Measurements from ENCODE around the gene LDLRAD4. TPM values are rescaled to one million over a fixed set of nuclear protein-coding genes. Genes with fewer than 3 reads are reported as not detected.

LDLRAD4 gene
- total RNA-seq, 1 donor from 2014 or later: 34.1 TPM

DNA sequence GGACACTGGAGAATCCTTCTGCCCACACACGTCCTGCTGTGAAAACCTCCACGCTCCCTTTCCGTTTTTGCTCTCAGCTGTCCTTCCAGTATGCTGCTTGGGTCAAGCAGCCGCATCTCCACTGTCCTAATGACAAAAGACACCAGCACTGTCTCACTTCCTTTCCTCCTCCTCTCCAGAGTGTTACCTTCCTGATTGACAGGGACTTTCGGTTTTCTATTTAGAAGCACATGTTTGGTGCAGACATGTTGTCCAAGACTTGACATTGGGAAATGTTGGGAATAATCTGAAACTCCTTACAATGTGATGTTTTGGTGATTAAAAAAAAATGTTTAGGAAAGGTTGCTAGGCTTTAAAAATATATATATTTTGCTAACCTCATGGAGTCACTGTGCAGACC is 281.2 kb downstream of the LDLRAD4 start:
- Mint-ChIP-seq H3K9me3 (ENCODE audit: unreplicated experiment) (peaks cover 12% of the 10 kb centered on the region), H3K4me1 (ENCODE audit: unreplicated experiment) (peaks cover 33% of the 10 kb centered on the region), H3K4me3 (ENCODE audit: unreplicated experiment) (peak overlapping the region; percentile 82), H3K27me3 (ENCODE audit: unreplicated experiment) (peaks cover 20% of the 10 kb centered on the region), H3K36me3 (ENCODE audit: low read depth, unreplicated experiment) (peaks cover 34% of the 10 kb centered on the region), H3K27ac (ENCODE audit: unreplicated experiment) (peak overlapping the region; percentile 89)
- TF ChIP-seq, protein P1, sequence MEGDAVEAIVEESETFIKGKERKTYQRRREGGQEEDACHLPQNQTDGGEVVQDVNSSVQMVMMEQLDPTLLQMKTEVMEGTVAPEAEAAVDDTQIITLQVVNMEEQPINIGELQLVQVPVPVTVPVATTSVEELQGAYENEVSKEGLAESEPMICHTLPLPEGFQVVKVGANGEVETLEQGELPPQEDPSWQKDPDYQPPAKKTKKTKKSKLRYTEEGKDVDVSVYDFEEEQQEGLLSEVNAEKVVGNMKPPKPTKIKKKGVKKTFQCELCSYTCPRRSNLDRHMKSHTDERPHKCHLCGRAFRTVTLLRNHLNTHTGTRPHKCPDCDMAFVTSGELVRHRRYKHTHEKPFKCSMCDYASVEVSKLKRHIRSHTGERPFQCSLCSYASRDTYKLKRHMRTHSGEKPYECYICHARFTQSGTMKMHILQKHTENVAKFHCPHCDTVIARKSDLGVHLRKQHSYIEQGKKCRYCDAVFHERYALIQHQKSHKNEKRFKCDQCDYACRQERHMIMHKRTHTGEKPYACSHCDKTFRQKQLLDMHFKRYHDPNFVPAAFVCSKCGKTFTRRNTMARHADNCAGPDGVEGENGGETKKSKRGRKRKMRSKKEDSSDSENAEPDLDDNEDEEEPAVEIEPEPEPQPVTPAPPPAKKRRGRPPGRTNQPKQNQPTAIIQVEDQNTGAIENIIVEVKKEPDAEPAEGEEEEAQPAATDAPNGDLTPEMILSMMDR (IDR thresholded peaks at IDR 0.05; ENCODE audit: unreplicated experiment): no peak
- no peak for DNase-seq (ENCODE audit: low spot score)

DNA sequence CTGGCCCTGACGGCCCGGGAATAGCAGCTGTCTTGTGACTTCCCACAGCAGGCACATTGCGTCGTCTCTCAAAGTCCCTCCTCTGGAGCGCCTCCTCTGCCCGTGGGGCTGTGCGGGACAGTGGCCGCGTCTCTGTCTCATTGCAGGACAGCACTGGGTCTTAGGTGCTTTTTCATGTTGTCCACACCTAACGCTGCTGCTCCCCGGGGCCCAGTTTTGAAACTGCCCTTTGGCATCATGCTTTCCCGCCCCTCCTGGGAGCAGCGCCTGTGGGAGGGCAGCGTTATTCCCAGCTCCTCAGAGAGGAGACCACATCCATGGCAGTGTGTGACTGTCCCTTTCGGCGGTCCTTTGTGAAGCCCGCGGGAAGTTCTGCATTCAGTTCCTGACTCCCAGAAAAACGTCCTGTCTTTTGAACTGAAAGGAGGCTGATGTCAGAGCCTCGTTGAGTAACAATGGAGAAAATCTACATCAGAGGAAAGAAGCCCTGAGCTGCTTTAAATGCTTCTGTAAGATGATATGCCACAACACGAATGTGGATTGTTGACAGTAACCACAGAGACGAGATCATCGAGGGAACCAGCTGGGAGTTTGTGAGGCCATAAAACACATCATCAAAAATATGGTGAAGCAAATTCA is 281.8 kb downstream of the LDLRAD4 start:
- peak; percentile 42 for DNase-seq (ENCODE audit: low spot score)
- TF ChIP-seq, protein P1 (IDR thresholded peaks at IDR 0.05; ENCODE audit: unreplicated experiment): no peak
- Mint-ChIP-seq H3K36me3 (ENCODE audit: low read depth, unreplicated experiment) (peaks cover 34% of the 10 kb centered on the region), H3K4me1 (ENCODE audit: unreplicated experiment) (peaks cover 30% of the 10 kb centered on the region), H3K27ac (ENCODE audit: unreplicated experiment) (peak overlapping the region; percentile 89), H3K27me3 (ENCODE audit: unreplicated experiment) (peaks cover 18% of the 10 kb centered on the region), H3K9me3 (ENCODE audit: unreplicated experiment) (peaks cover 12% of the 10 kb centered on the region), H3K4me3 (ENCODE audit: unreplicated experiment) (no peak overlapping the region)

DNA sequence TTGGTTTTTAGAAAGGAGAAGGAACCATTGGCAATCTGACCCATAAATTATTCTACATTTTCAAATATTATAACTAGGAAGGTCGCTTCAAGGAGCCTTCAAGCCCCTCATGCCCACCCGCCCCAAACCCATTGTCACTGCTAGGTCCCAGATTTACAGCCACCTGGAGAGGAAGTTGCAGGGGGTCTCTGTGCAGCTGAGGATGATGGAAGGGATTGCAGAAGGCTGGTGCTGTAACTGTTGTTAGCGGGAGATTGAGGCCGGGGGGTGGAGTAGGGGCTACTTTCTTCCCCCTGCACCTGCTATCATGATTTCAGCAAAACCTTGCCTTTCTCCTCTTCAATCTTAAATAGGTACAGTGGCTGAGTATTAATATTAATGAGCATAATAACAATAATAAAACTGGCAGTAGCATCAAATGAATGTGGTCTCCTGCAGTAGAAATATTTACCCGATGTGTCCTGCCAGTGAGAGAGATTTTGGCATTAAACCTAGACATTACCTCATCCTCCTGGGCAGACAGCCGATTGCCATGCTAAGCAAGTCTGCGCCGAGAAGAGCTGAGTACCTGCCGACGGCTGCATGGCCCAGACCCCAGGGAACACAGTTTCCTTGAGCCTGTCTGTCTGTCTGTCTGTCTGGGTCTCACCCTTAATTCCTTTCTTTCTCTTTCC is 282.4 kb downstream of the LDLRAD4 start:
- H3K4me1 Mint-ChIP-seq (ENCODE audit: unreplicated experiment): peaks cover 33% of the 10 kb centered on the region
- H3K27ac Mint-ChIP-seq (ENCODE audit: unreplicated experiment): peak overlapping the region; percentile 89
- peaks cover 18% of the 10 kb centered on the region for H3K27me3 Mint-ChIP-seq (ENCODE audit: unreplicated experiment)
- H3K4me3 Mint-ChIP-seq (ENCODE audit: unreplicated experiment): no peak overlapping the region
- H3K36me3 Mint-ChIP-seq (ENCODE audit: low read depth, unreplicated experiment): peaks cover 32% of the 10 kb centered on the region
- TF ChIP-seq, protein P1 (IDR thresholded peaks at IDR 0.05; ENCODE audit: unreplicated experiment): no peak
- no peak for DNase-seq (ENCODE audit: low spot score)
- H3K9me3 Mint-ChIP-seq (ENCODE audit: unreplicated experiment): peaks cover 12% of the 10 kb centered on the region

DNA sequence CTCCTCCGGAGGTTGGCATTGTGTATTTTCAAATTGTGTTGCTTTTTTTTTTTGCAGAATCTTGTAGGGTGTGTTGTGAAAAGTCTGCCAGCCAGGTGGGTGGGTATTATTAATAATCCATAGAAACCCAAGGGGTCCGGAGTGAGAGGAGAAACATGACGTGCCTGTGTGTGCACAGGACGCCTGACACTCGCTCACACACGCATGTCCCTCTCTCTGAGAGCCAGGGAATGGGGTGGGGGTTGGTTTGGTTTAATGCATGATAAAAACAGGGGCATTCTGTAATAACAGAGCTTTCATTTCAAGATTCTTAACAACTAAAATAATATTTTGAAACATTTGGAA is 283.0 kb downstream of the LDLRAD4 start:
- peaks cover 18% of the 10 kb centered on the region for H3K27me3 Mint-ChIP-seq (ENCODE audit: unreplicated experiment)
- no peak overlapping the region for H3K4me3 Mint-ChIP-seq (ENCODE audit: unreplicated experiment)
- H3K36me3 Mint-ChIP-seq (ENCODE audit: low read depth, unreplicated experiment): peaks cover 26% of the 10 kb centered on the region
- no peak for DNase-seq (ENCODE audit: low spot score)
- TF ChIP-seq, protein P1 (IDR thresholded peaks at IDR 0.05; ENCODE audit: unreplicated experiment): no peak
- peak overlapping the region; percentile 89 for H3K27ac Mint-ChIP-seq (ENCODE audit: unreplicated experiment)
- H3K4me1 Mint-ChIP-seq (ENCODE audit: unreplicated experiment): peaks cover 30% of the 10 kb centered on the region
- H3K9me3 Mint-ChIP-seq (ENCODE audit: unreplicated experiment): peaks cover 12% of the 10 kb centered on the region

DNA sequence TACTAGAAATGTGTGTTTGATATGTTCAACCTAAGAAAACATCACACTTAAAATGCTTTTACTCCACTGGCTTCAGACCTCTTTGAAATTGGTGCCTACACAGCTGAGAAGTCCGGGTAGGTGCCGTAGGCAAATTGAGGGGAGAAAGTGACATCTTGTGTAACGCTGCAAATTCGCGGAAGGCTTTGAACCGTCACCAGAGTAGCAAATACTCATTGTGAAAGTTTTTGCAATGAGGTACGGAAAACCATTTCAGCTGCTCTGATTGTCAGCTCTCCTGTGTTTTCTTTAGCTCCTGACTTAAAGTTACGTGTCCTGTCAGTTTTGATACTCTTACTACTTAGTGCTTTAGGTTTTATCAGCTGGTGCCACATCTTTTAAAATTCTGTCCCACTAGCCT is 283.3 kb downstream of the LDLRAD4 start:
- no peak for DNase-seq (ENCODE audit: low spot score)
- Mint-ChIP-seq H3K4me3 (ENCODE audit: unreplicated experiment) (no peak overlapping the region), H3K27ac (ENCODE audit: unreplicated experiment) (peak overlapping the region; percentile 89), H3K4me1 (ENCODE audit: unreplicated experiment) (peaks cover 30% of the 10 kb centered on the region), H3K9me3 (ENCODE audit: unreplicated experiment) (peaks cover 12% of the 10 kb centered on the region), H3K36me3 (ENCODE audit: low read depth, unreplicated experiment) (peaks cover 26% of the 10 kb centered on the region), H3K27me3 (ENCODE audit: unreplicated experiment) (peaks cover 18% of the 10 kb centered on the region)
- TF ChIP-seq, protein P1 (IDR thresholded peaks at IDR 0.05; ENCODE audit: unreplicated experiment): no peak
